H9 (cell line): Measurements from ENCODE around the gene E2F1. TPM values are rescaled to one million over a fixed set of nuclear protein-coding genes. Genes with fewer than 3 reads are reported as not detected.

Experiments
- DNase-seq: peaks from one replicate; pipeline ENCODE4 v3.0.0-alpha.2; 2017
- H2AFZ ChIP-seq: one replicate; pipeline ENCODE4 v1.6.1; 2013; ENCODE audit warnings: mild to moderate bottlenecking, low read length, control low read depth, moderate library complexity
- H2AK5ac ChIP-seq: 2 replicates; pipeline ENCODE4 v1.6.1; 2013; ENCODE audit warnings: low read length, control low read depth, mixed read lengths; ENCODE audit not compliant: insufficient read length
- H2BK120ac ChIP-seq: one replicate; pipeline ENCODE4 v1.6.1; 2013; ENCODE audit warnings: low read depth, mild to moderate bottlenecking, low read length, control low read depth, inconsistent platforms; ENCODE audit not compliant: poor library complexity, severe bottlenecking
- H2BK12ac ChIP-seq: 2 replicates; pipeline ENCODE4 v1.6.1; 2013; ENCODE audit warnings: low read length, control low read depth, mixed read lengths, low read depth; ENCODE audit not compliant: insufficient read length
- H2BK15ac ChIP-seq: 2 replicates; pipeline ENCODE4 v1.6.1; 2013; ENCODE audit warnings: low read depth, low read length, control low read depth
- H2BK20ac ChIP-seq: one replicate; pipeline ENCODE4 v1.6.1; 2013; ENCODE audit warnings: low read depth, mild to moderate bottlenecking, low read length, control low read depth, inconsistent platforms; ENCODE audit not compliant: poor library complexity, severe bottlenecking
- H2BK5ac ChIP-seq: 2 replicates; pipeline ENCODE4 v1.6.1; 2013; ENCODE audit warnings: low read length, control low read depth, mixed read lengths; ENCODE audit not compliant: insufficient read length
- H3K14ac ChIP-seq: 2 replicates; pipeline ENCODE4 v1.6.1; 2013; ENCODE audit warnings: low read length, control low read depth; ENCODE audit not compliant: insufficient read depth
- H3K18ac ChIP-seq: 2 replicates; pipeline ENCODE4 v1.6.1; 2013; ENCODE audit warnings: low read depth, mild to moderate bottlenecking, mixed read lengths, low read length, control low read depth; ENCODE audit not compliant: insufficient read length
- H3K23ac ChIP-seq: 2 replicates; pipeline ENCODE4 v1.6.1; 2013; ENCODE audit warnings: low read length, control low read depth, mixed read lengths, low read depth; ENCODE audit not compliant: insufficient read length
- H3K23me2 ChIP-seq: 2 replicates; pipeline ENCODE4 v1.6.1; 2013; ENCODE audit warnings: low read depth, mild to moderate bottlenecking, mixed read lengths, low read length, control low read depth; ENCODE audit not compliant: insufficient read length, poor library complexity, severe bottlenecking
- H3K27ac ChIP-seq: 2 replicates; pipeline ENCODE4 v1.5.1; 2013; ENCODE audit warnings: low read length, control low read depth, mixed read lengths, low read depth; ENCODE audit not compliant: insufficient read length
- H3K27me3 ChIP-seq: 2 replicates; pipeline ENCODE4 v1.6.1; 2013; ENCODE audit warnings: low read length, control low read depth, inconsistent platforms; ENCODE audit not compliant: insufficient read depth
- H3K4ac ChIP-seq: 2 replicates; pipeline ENCODE4 v1.6.1; 2013; ENCODE audit warnings: low read depth, mild to moderate bottlenecking, control low read depth, inconsistent platforms, low read length, moderate library complexity
- H3K4me1 ChIP-seq: 2 replicates; pipeline ENCODE4 v1.6.1; 2013; ENCODE audit warnings: low read length, control low read depth, inconsistent platforms; ENCODE audit not compliant: insufficient read depth
- H3K4me2 ChIP-seq: 2 replicates; pipeline ENCODE4 v1.6.1; 2013; ENCODE audit warnings: low read length, control low read depth, mixed read lengths; ENCODE audit not compliant: insufficient read length, insufficient read depth
- H3K56ac ChIP-seq: 2 replicates; pipeline ENCODE4 v1.6.1; 2013; ENCODE audit warnings: low read depth, mild to moderate bottlenecking, mixed read lengths, low read length, control low read depth; ENCODE audit not compliant: insufficient read length
- H3K79me1 ChIP-seq: 2 replicates; pipeline ENCODE4 v1.6.1; 2013; ENCODE audit warnings: low read depth, mild to moderate bottlenecking, moderate library complexity, low read length, control low read depth, inconsistent platforms; ENCODE audit not compliant: insufficient read depth, poor library complexity, severe bottlenecking
- H3K79me2 ChIP-seq: 2 replicates; pipeline ENCODE4 v1.6.1; 2013; ENCODE audit warnings: low read length, control low read depth, inconsistent platforms; ENCODE audit not compliant: insufficient read depth
- H3K9ac ChIP-seq: 2 replicates; pipeline ENCODE4 v1.6.1; 2013; ENCODE audit warnings: low read length, control low read depth, mixed read lengths; ENCODE audit not compliant: insufficient read length; ENCODE audit errors: extremely low read depth
- H3K9me3 ChIP-seq: one replicate; pipeline ENCODE4 v1.6.1; 2013; ENCODE audit warnings: low read depth, low read length, inconsistent platforms; ENCODE audit not compliant: control insufficient read depth
- H3T11ph ChIP-seq: one replicate; pipeline ENCODE4 v1.6.1; 2013; ENCODE audit warnings: mild to moderate bottlenecking, low read length, control low read depth, inconsistent platforms
- H4K20me1 ChIP-seq: one replicate; pipeline ENCODE4 v1.6.1; 2013; ENCODE audit not compliant: control insufficient read depth, insufficient read length, insufficient read depth
- H4K5ac ChIP-seq: 2 replicates; pipeline ENCODE4 v1.6.1; 2013; ENCODE audit warnings: low read depth, mild to moderate bottlenecking, mixed read lengths, low read length, control low read depth; ENCODE audit not compliant: insufficient read length
- H4K8ac ChIP-seq: replicated peaks from 2 replicates; pipeline ENCODE4 v1.6.1; 2013; ENCODE audit warnings: low read length, control low read depth, mixed read lengths, low read depth; ENCODE audit not compliant: insufficient read length
- H4K91ac ChIP-seq: 2 replicates; pipeline ENCODE4 v1.6.1; 2013; ENCODE audit warnings: low read depth, mild to moderate bottlenecking, moderate library complexity, mixed read lengths, low read length, control low read depth; ENCODE audit not compliant: insufficient read length
- H3K27ac Mint-ChIP-seq, 3 experiments: 2 replicates in 2 of 3; 3 replicates in 1 of 3; pipeline ENCODE4 v1.8.0; 2020 to 2021; ENCODE audit warnings: mixed read lengths in 3 of 3, mild to moderate bottlenecking in 1 of 3, moderate library complexity in 1 of 3
- H3K27me3 Mint-ChIP-seq: 2 replicates; pipeline ENCODE4 v1.8.0; 2021; ENCODE audit warnings: low read depth, mild to moderate bottlenecking, moderate library complexity, mixed read lengths
- H3K36me3 Mint-ChIP-seq, 3 experiments: 2 replicates in 2 of 3; 3 replicates in 1 of 3; pipeline ENCODE4 v1.8.0; 2020 to 2021; ENCODE audit warnings: low read depth in 3 of 3, mixed read lengths in 3 of 3; ENCODE audit not compliant: insufficient read depth in 1 of 3
- H3K4me1 Mint-ChIP-seq, 2 experiments: 2 replicates each; pipeline ENCODE4 v1.8.0; 2020; ENCODE audit warnings: mixed read lengths in 2 of 2
- H3K4me3 Mint-ChIP-seq, 2 experiments: 2 replicates in 1 of 2; 3 replicates in 1 of 2; pipeline ENCODE4 v1.8.0; 2020 to 2021; ENCODE audit warnings: mild to moderate bottlenecking in 2 of 2, mixed read lengths in 2 of 2, moderate library complexity in 1 of 2
- H3K9me3 Mint-ChIP-seq, 2 experiments: 2 replicates in 1 of 2; 3 replicates in 1 of 2; pipeline ENCODE4 v1.8.0; 2020; ENCODE audit warnings: mild to moderate bottlenecking in 2 of 2, mixed read lengths in 2 of 2, moderate library complexity in 1 of 2
- CTCF ChIP-seq: fragments of 200-600 bp; sonication (generic); conservative IDR thresholded peaks from 3 replicates; pipeline ENCODE4 v1.8.0; 2021; ENCODE audit warnings: antibody characterized with exemption, mild to moderate bottlenecking
- WGBS: extraction: QIAGEN DNeasy Blood & Tissue Kit; methylation state at CpG from one replicate; pipeline ENCODE4 v1.1.7; 2013; ENCODE audit warnings: missing lambda C conversion rate, low lambda C conversion rate, mixed read lengths; ENCODE audit not compliant: insufficient read length; ENCODE audit errors: extremely low coverage; 5-methylcytosine and 5-hydroxymethylcytosine counted together
- total RNA-seq: library from RNA; stranded (reverse); gene quantifications from 2 replicates; pipeline ENCODE4 v1.2.1, GENCODE V29; 2021

E2F1 gene
- total RNA-seq, 1 experiment from 2014 or later: 58.7 TPM

GRCh38 chr20:33660035-33660684, 26.0 kb downstream of the E2F1 start:
- no peak for DNase-seq

More at GRCh38 chr20:33660035-33660684, 26.0 kb downstream of the E2F1 start:
- Histone ChIP-seq H3K27ac (no peak overlapping the region), H2AFZ (no peak overlapping the region), H2BK5ac (no peak overlapping the region), H3K18ac (no peak overlapping the region), H3K9me3 (no peaks in the 10 kb centered on the region), H3K4me2 (no peak overlapping the region), H3K27me3 (no peaks in the 10 kb centered on the region), H4K8ac (no peak overlapping the region), H3K4ac (no peak overlapping the region), H3K14ac (no peak overlapping the region), H3K56ac (no peak overlapping the region), H2AK5ac (no peak overlapping the region), H3K79me2 (no peaks in the 10 kb centered on the region), H4K91ac (no peak overlapping the region), H3K23ac (no peak overlapping the region), H4K5ac (no peak overlapping the region), H4K20me1 (no peaks in the 10 kb centered on the region), H2BK12ac (no peak overlapping the region), H3K23me2 (peaks cover 14% of the 10 kb centered on the region), H2BK15ac (no peak overlapping the region), H3K4me1 (no peaks in the 10 kb centered on the region; the same call in 1 of the 2 replicates), H2BK20ac (no peak overlapping the region), H2BK120ac (no peak overlapping the region), H3T11ph (no peak overlapping the region), H3K9ac (no peak overlapping the region), H3K79me1 (no peaks in the 10 kb centered on the region)
- no peak overlapping the region for H3K27ac Mint-ChIP-seq
- H3K9me3 Mint-ChIP-seq: no peaks in the 10 kb centered on the region
- H3K4me3 Mint-ChIP-seq: no peak overlapping the region
- H3K27me3 Mint-ChIP-seq: peaks cover 4% of the 10 kb centered on the region; the same call in 1 of the 2 replicates
- no CpG with 5 or more reads among the region's 21 CpGs for WGBS
- H3K4me1 Mint-ChIP-seq: peaks cover 19% of the 10 kb centered on the region in 2 experiments
- TF ChIP-seq CTCF: no peak
- peaks cover 0 to 44% (median 4%) of the 10 kb centered on the region in 3 experiments; a peak in 6 of 7 replicates for H3K36me3 Mint-ChIP-seq
